SJSA1 (cell line): ENCODE results near the gene APBB2. TPM values are rescaled to one million over a fixed set of nuclear protein-coding genes. Genes with fewer than 3 reads are reported as not detected.
"Not testable (repeated sequence)": the region's sequence is repeated elsewhere in the genome, so short reads cannot be mapped to it uniquely, and the experiment has no call there.

ENCODE experiments used
- DNase-seq, 2 experiments: peaks; one replicate each; pipeline ENCODE4 v3.0.0-alpha.2; 2015 to 2020; ENCODE audit warnings: low spot score in 2 of 2, low read depth in 1 of 2
- H3K27ac ChIP-seq: fragments of 250-450 bp; sonication (Bioruptor Pico); 2 replicates; pipeline ENCODE4 v1.5.1; 2020; ENCODE audit warnings: mild to moderate bottlenecking, moderate library complexity
- H3K27me3 ChIP-seq: fragments of 250-450 bp; sonication (Bioruptor Pico); replicated peaks from 2 replicates; pipeline ENCODE4 v1.5.1; 2020; ENCODE audit warnings: mild to moderate bottlenecking, moderate library complexity
- H3K36me3 ChIP-seq: fragments of 250-450 bp; sonication (Bioruptor Pico); 2 replicates; pipeline ENCODE4 v1.5.1; 2020; ENCODE audit warnings: mild to moderate bottlenecking
- H3K4me1 ChIP-seq: fragments of 250-450 bp; sonication (Bioruptor Pico); replicated peaks from 2 replicates; pipeline ENCODE4 v1.6.1; 2021; ENCODE audit warnings: mild to moderate bottlenecking
- H3K4me3 ChIP-seq: fragments of 250-450 bp; sonication (Bioruptor Pico); 2 replicates; pipeline ENCODE4 v1.5.1; 2020; ENCODE audit warnings: mild to moderate bottlenecking
- H3K9me3 ChIP-seq: fragments of 250-450 bp; sonication (Bioruptor Pico); replicated peaks from 2 replicates; pipeline ENCODE4 v1.5.1; 2020; ENCODE audit warnings: mild to moderate bottlenecking
- total RNA-seq: library from RNA; depleted of rRNA; stranded (reverse); fragments of >200 nt; shearing (Covaris generic); gene quantifications from 2 replicates; pipeline ENCODE4 v1.2.3, GENCODE V29; 2014

Gene APBB2
- total RNA-seq, 1 experiment from 2014 or later: 12.9 TPM

GRCh38 chr4:40940317-40940741 is 274.0 kb downstream of the APBB2 start:
- no peak overlapping the region for H3K27ac ChIP-seq
- no peaks in the 10 kb centered on the region for H3K27me3 ChIP-seq
- H3K9me3 ChIP-seq: no peaks in the 10 kb centered on the region
- H3K36me3 ChIP-seq: no peaks in the 10 kb centered on the region
- H3K4me1 ChIP-seq: no peaks in the 10 kb centered on the region
- DNase-seq: no peak
- H3K4me3 ChIP-seq: no peak overlapping the region

- no peak for DNase-seq
- H3K27ac ChIP-seq: no peak overlapping the region
- H3K9me3 ChIP-seq: no peaks in the 10 kb centered on the region
Measured at GRCh38 chr4:40939856-40940255, 274.5 kb downstream of the APBB2 start.

GRCh38 chr4:40938337-40938736 is 276.0 kb downstream of the APBB2 start:
- no peak overlapping the region for H3K4me3 ChIP-seq
- no peak for DNase-seq
- H3K9me3 ChIP-seq: no peaks in the 10 kb centered on the region

More at GRCh38 chr4:40939856-40940255, 274.5 kb downstream of the APBB2 start:
- no peaks in the 10 kb centered on the region for H3K27me3 ChIP-seq
- H3K4me3 ChIP-seq: no peak overlapping the region
- no peaks in the 10 kb centered on the region for H3K36me3 ChIP-seq
- no peaks in the 10 kb centered on the region for H3K4me1 ChIP-seq

GRCh38 chr4:40937140-40937725 is 277.1 kb downstream of the APBB2 start:
- Histone ChIP-seq H3K4me1 (no peaks in the 10 kb centered on the region), H3K4me3 (no peak overlapping the region), H3K27ac (no peak overlapping the region), H3K27me3 (no peaks in the 10 kb centered on the region), H3K9me3 (no peaks in the 10 kb centered on the region), H3K36me3 (no peaks in the 10 kb centered on the region)
- DNase-seq: no peak

More at GRCh38 chr4:40938337-40938736, 276.0 kb downstream of the APBB2 start:
- Histone ChIP-seq H3K27ac (no peak overlapping the region), H3K27me3 (no peaks in the 10 kb centered on the region), H3K4me1 (no peaks in the 10 kb centered on the region), H3K36me3 (no peaks in the 10 kb centered on the region)

- H3K27me3 ChIP-seq: no peaks in the 10 kb centered on the region
- H3K36me3 ChIP-seq: no peaks in the 10 kb centered on the region
- no peak for DNase-seq
Measured at GRCh38 chr4:40934676-40935075, 279.7 kb downstream of the APBB2 start.

GRCh38 chr4:40933272-40934053 is 280.9 kb downstream of the APBB2 start:
- Histone ChIP-seq H3K4me3 (no peak overlapping the region), H3K36me3 (no peaks in the 10 kb centered on the region), H3K27ac (no peak overlapping the region), H3K4me1 (no peaks in the 10 kb centered on the region), H3K27me3 (no peaks in the 10 kb centered on the region), H3K9me3 (no peaks in the 10 kb centered on the region)
- DNase-seq: no peak

More at GRCh38 chr4:40934676-40935075, 279.7 kb downstream of the APBB2 start:
- Histone ChIP-seq H3K4me1 (no peaks in the 10 kb centered on the region), H3K27ac (no peak overlapping the region), H3K4me3 (no peak overlapping the region), H3K9me3 (no peaks in the 10 kb centered on the region)

GRCh38 chr4:40931841-40932240 is 282.5 kb downstream of the APBB2 start:
- no peaks in the 10 kb centered on the region for H3K36me3 ChIP-seq
- no peak for DNase-seq
- no peaks in the 10 kb centered on the region for H3K27me3 ChIP-seq
- no peaks in the 10 kb centered on the region for H3K9me3 ChIP-seq
- H3K27ac ChIP-seq: no peak overlapping the region
- H3K4me1 ChIP-seq: no peaks in the 10 kb centered on the region
- no peak overlapping the region for H3K4me3 ChIP-seq

GRCh38 chr4:40931238-40931637 is 283.1 kb downstream of the APBB2 start:
- no peaks in the 10 kb centered on the region for H3K9me3 ChIP-seq

GRCh38 chr4:40927074-40927473 is 287.3 kb downstream of the APBB2 start:
- Histone ChIP-seq H3K27ac (no peak overlapping the region), H3K27me3 (no peaks in the 10 kb centered on the region), H3K4me1 (no peaks in the 10 kb centered on the region), H3K4me3 (no peak overlapping the region), H3K9me3 (no peaks in the 10 kb centered on the region), H3K36me3 (no peaks in the 10 kb centered on the region)
- DNase-seq: no peak

More at GRCh38 chr4:40931238-40931637, 283.1 kb downstream of the APBB2 start:
- H3K4me3 ChIP-seq: no peak overlapping the region
- no peaks in the 10 kb centered on the region for H3K27me3 ChIP-seq
- no peak overlapping the region for H3K27ac ChIP-seq
- DNase-seq: no peak
- H3K36me3 ChIP-seq: no peaks in the 10 kb centered on the region
- no peaks in the 10 kb centered on the region for H3K4me1 ChIP-seq

- no peak overlapping the region for H3K4me3 ChIP-seq
- H3K36me3 ChIP-seq: no peaks in the 10 kb centered on the region
- H3K4me1 ChIP-seq: no peaks in the 10 kb centered on the region
- no peak for DNase-seq
- no peaks in the 10 kb centered on the region for H3K9me3 ChIP-seq
- H3K27ac ChIP-seq: no peak overlapping the region
- H3K27me3 ChIP-seq: no peaks in the 10 kb centered on the region
Measured at GRCh38 chr4:40924793-40925117, 289.6 kb downstream of the APBB2 start.

GRCh38 chr4:40924096-40924792 is 290.1 kb downstream of the APBB2 start:
- Histone ChIP-seq H3K27ac (no peak overlapping the region), H3K4me1 (no peaks in the 10 kb centered on the region), H3K4me3 (no peak overlapping the region), H3K27me3 (no peaks in the 10 kb centered on the region), H3K36me3 (no peaks in the 10 kb centered on the region), H3K9me3 (no peaks in the 10 kb centered on the region)
- DNase-seq: peak in 1 of 2 experiments; percentile 55

GRCh38 chr4:40923316-40924095 is 290.8 kb downstream of the APBB2 start:
- no peaks in the 10 kb centered on the region for H3K27me3 ChIP-seq
- H3K4me1 ChIP-seq: no peaks in the 10 kb centered on the region
- no peak overlapping the region for H3K4me3 ChIP-seq
- H3K36me3 ChIP-seq: no peaks in the 10 kb centered on the region
- no peaks in the 10 kb centered on the region for H3K9me3 ChIP-seq
- DNase-seq: no peak
- no peak overlapping the region for H3K27ac ChIP-seq

- H3K36me3 ChIP-seq, H3K4me3 ChIP-seq, H3K27ac ChIP-seq, H3K4me1 ChIP-seq, DNase-seq, H3K9me3 ChIP-seq, H3K27me3 ChIP-seq: not testable (repeated sequence)
Measured at GRCh38 chr4:40919976-40920375, 294.4 kb downstream of the APBB2 start.
